K562 (cell line): ENCODE measurements around the gene HSF5. TPM values are rescaled to one million over a fixed set of nuclear protein-coding genes. Genes with fewer than 3 reads are reported as not detected.
A peak's percentile ranks its signal among the peaks of the same experiment; 100 is the strongest.

ENCODE experiments used
- ATF2 ChIP-seq: sonication (generic); formaldehyde crosslinking; IDR thresholded peaks from 2 replicates; pipeline ENCODE4 v1.8.1; 2022; ENCODE audit warnings: missing genetic modification reagents
- EP300 ChIP-seq: IDR thresholded peaks from 2 replicates; pipeline ENCODE4 v1.6.1; 2012; ENCODE audit warnings: low read length, improper control_type of control experiment
- GTF2F1 ChIP-seq: IDR thresholded peaks from 2 replicates; pipeline ENCODE4 v1.6.1; 2011; ENCODE audit warnings: low read depth, low read length, improper control_type of control experiment
- HNRNPUL1 ChIP-seq: fragments of 200-400 bp; formaldehyde crosslinking; IDR thresholded peaks from 2 replicates; pipeline ENCODE4 v1.6.1; 2017; ENCODE audit warnings: low read length
- RAD51 ChIP-seq: fragments of 450-650 bp; IDR thresholded peaks from 2 replicates; pipeline ENCODE4 v1.7.1; 2016; ENCODE audit warnings: low read depth, mild to moderate bottlenecking, borderline replicate concordance
- STAT6 ChIP-seq: sonication (generic); formaldehyde crosslinking; IDR thresholded peaks from 2 replicates; pipeline ENCODE4 v1.8.1; 2023; ENCODE audit warnings: mild to moderate bottlenecking, missing genetic modification reagents
- ZNF280A ChIP-seq: fragments of 450-650 bp; IDR thresholded peaks from 2 replicates; pipeline ENCODE4 v1.6.1; 2018; ENCODE audit warnings: mild to moderate bottlenecking, low read depth; ENCODE audit not compliant: partially characterized antibody
- ZZZ3 ChIP-seq: fragments of 450-650 bp; IDR thresholded peaks from 2 replicates; pipeline ENCODE4 v1.6.1; 2016; ENCODE audit warnings: antibody characterized with exemption, mild to moderate bottlenecking, moderate library complexity
- polyA plus RNA-seq, 8 experiments: library from polyadenylated mRNA; depleted of rRNA in 4 of 8; stranded (reverse) in 5 of 8; unstranded in 3 of 8; fragments of >200 nt; fragmentation: Nextera tagmentation in 2 of 8; fragmentation: Illumina TruSeq in 1 of 8; extraction: Ambion mirVana in 2 of 8; extraction: Trizol in 1 of 8; gene quantifications; 2 replicates each; pipeline versions ENCODE4 v1.2.1 to v1.2.3, GENCODE V29; 2011 to 2014; ENCODE audit warnings: inconsistent platforms in 1 of 8, missing spikeins in 1 of 8
- total RNA-seq, 7 experiments: library from RNA; depleted of rRNA in 6 of 7; stranded (reverse); fragments of >200 nt in 6 of 7; fragmentation: Illumina TruSeq in 2 of 7; extraction: Trizol in 2 of 7; gene quantifications; 2 replicates each; pipeline versions ENCODE4 v1.2.1 to v1.2.3, GENCODE V29; 2011 to 2021; ENCODE audit warnings: low replicate concordance in 1 of 7
- TF ChIP-seq, protein P1 (sequence below): fragments of 200-600 bp; sonication (generic); IDR thresholded peaks from one replicate; pipeline ENCODE4 v1.6.1; 2012; ENCODE audit warnings: mild to moderate bottlenecking, low read depth, low read length, inconsistent platforms

HSF5 gene
- total and polyA plus RNA-seq, 9 of the 15 experiments (the other 6 are each of a cell fraction or from before 2014, with no cell fraction given), result 0.04 TPM; not detected in 8

GRCh38 chr17:58517928-58518609, 29.9 kb upstream of the HSF5 start (continued):
- TF ChIP-seq, protein P1, sequence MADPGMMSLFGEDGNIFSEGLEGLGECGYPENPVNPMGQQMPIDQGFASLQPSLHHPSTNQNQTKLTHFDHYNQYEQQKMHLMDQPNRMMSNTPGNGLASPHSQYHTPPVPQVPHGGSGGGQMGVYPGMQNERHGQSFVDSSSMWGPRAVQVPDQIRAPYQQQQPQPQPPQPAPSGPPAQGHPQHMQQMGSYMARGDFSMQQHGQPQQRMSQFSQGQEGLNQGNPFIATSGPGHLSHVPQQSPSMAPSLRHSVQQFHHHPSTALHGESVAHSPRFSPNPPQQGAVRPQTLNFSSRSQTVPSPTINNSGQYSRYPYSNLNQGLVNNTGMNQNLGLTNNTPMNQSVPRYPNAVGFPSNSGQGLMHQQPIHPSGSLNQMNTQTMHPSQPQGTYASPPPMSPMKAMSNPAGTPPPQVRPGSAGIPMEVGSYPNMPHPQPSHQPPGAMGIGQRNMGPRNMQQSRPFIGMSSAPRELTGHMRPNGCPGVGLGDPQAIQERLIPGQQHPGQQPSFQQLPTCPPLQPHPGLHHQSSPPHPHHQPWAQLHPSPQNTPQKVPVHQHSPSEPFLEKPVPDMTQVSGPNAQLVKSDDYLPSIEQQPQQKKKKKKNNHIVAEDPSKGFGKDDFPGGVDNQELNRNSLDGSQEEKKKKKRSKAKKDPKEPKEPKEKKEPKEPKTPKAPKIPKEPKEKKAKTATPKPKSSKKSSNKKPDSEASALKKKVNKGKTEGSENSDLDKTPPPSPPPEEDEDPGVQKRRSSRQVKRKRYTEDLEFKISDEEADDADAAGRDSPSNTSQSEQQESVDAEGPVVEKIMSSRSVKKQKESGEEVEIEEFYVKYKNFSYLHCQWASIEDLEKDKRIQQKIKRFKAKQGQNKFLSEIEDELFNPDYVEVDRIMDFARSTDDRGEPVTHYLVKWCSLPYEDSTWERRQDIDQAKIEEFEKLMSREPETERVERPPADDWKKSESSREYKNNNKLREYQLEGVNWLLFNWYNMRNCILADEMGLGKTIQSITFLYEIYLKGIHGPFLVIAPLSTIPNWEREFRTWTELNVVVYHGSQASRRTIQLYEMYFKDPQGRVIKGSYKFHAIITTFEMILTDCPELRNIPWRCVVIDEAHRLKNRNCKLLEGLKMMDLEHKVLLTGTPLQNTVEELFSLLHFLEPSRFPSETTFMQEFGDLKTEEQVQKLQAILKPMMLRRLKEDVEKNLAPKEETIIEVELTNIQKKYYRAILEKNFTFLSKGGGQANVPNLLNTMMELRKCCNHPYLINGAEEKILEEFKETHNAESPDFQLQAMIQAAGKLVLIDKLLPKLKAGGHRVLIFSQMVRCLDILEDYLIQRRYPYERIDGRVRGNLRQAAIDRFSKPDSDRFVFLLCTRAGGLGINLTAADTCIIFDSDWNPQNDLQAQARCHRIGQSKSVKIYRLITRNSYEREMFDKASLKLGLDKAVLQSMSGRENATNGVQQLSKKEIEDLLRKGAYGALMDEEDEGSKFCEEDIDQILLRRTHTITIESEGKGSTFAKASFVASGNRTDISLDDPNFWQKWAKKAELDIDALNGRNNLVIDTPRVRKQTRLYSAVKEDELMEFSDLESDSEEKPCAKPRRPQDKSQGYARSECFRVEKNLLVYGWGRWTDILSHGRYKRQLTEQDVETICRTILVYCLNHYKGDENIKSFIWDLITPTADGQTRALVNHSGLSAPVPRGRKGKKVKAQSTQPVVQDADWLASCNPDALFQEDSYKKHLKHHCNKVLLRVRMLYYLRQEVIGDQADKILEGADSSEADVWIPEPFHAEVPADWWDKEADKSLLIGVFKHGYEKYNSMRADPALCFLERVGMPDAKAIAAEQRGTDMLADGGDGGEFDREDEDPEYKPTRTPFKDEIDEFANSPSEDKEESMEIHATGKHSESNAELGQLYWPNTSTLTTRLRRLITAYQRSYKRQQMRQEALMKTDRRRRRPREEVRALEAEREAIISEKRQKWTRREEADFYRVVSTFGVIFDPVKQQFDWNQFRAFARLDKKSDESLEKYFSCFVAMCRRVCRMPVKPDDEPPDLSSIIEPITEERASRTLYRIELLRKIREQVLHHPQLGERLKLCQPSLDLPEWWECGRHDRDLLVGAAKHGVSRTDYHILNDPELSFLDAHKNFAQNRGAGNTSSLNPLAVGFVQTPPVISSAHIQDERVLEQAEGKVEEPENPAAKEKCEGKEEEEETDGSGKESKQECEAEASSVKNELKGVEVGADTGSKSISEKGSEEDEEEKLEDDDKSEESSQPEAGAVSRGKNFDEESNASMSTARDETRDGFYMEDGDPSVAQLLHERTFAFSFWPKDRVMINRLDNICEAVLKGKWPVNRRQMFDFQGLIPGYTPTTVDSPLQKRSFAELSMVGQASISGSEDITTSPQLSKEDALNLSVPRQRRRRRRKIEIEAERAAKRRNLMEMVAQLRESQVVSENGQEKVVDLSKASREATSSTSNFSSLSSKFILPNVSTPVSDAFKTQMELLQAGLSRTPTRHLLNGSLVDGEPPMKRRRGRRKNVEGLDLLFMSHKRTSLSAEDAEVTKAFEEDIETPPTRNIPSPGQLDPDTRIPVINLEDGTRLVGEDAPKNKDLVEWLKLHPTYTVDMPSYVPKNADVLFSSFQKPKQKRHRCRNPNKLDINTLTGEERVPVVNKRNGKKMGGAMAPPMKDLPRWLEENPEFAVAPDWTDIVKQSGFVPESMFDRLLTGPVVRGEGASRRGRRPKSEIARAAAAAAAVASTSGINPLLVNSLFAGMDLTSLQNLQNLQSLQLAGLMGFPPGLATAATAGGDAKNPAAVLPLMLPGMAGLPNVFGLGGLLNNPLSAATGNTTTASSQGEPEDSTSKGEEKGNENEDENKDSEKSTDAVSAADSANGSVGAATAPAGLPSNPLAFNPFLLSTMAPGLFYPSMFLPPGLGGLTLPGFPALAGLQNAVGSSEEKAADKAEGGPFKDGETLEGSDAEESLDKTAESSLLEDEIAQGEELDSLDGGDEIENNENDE, result no peak
- TF ChIP-seq ZNF280A, result no peak
- no peak for TF ChIP-seq GTF2F1
- TF ChIP-seq EP300, result no peak; the same call in 1 of the 2 replicates
- TF ChIP-seq ATF2, result no peak
- no peak; the same call in 1 of the 2 replicates for TF ChIP-seq STAT6 (CRISPR knock-in tag)
- peak; percentile 90 for TF ChIP-seq ZZZ3
- TF ChIP-seq HNRNPUL1, result no peak
- no peak for TF ChIP-seq RAD51
